Activated CD4-positive, alpha-beta T cell treated with anti-CD3 and anti-CD28 coated beads, Interleukin-10, Interleukin-2, amounts not matched to agents 100 ng/mL and 50 ng/mL, durations not matched to agents 16 hours and 8 hours (primary cell): ENCODE measurements around the gene SH2D1A.
"Not testable (repeated sequence)": the region's sequence is repeated elsewhere in the genome, so short reads cannot be mapped to it uniquely, and the experiment has no call there.

Experiments used
- DNase-seq: peaks from one replicate; pipeline ENCODE4 v3.0.0-alpha.2; 2020

The SH2D1A gene

DNA sequence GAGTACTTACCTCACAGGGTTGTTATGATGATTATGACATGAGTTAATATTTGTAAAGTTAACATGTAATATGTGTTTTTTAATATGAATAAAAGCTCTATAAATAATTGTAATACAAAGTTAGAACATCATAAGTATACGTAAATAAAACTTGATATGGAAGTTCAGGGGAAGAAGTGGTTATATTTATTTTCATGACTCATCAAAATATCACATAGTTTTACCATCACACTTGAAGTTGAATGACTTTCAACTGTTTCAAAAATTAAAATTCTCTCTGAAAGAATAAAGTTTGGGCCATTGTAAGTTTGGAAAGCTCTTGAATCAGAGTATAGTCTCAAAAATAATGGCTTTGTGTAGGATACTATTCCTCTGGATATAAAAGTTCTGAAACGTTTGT, 8.3 kb downstream of the SH2D1A start:
- no peak for DNase-seq

DNA sequence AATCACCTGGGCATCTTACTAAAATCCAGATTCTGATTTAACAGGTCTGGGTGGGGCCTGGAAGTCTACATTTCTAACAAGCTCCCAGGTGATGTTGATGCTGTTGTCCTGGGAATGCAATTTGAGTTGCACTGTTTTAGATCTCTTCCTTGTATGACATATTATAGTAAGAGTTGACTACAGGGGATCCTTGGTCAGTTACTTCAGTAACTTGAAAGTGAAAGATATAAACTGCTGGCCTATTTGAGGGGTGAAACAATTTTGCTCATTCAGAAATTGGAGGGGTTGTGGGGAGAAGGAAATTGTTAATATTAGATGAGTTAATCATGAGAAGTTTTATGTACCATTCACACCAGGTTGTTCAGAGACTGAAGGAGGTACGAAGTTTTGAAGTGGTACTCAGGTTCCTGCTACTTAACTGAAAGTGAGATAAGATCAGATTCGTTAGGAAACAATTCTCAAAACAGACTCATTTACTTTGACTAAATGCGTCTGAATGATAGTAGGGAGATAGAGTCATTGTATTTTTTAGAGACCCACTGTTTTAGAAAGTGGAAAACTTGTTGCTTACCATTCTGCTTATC, 12.5 kb downstream of the SH2D1A start:
- DNase-seq: peak; percentile 66

DNA sequence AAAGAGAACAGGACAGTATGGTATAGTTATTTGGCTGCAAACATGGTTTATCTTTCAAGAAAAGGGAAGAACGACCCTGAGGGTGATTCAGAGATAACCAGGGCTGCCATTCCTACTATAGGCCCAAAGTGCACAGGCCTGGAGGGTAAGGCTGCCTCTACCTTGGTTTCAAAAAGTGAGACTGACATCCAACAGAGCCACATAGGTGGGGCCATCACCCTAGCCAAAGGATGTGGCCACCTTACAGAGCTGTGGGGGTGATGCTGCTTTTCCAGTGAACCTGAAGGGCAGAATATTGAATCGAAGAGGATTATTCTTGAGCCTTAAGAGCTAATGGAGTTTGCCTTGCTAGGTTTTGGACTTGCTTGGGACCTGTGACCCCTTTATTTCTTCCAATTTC, 15.7 kb downstream of the SH2D1A start:
- DNase-seq: peak; percentile 36

DNA sequence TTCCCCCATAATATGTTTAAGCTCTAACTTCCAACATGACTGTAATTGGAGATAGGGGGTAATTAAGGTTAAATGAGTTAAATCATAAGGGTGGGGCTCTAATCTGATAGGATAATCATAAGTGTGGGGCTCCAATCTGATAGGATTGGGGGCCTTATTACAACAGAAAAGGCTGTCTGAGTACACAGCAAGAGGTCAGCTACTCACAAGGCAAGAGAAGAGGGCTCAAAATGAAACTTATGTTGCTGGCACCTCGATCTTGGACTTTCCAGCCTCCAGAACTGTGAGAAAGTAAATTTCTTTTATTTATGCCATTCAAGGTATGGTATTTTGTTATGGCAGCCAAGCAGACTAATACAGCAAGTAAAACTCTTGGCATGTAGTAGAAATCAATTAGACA, 16.4 kb downstream of the SH2D1A start:
- no peak for DNase-seq

DNA sequence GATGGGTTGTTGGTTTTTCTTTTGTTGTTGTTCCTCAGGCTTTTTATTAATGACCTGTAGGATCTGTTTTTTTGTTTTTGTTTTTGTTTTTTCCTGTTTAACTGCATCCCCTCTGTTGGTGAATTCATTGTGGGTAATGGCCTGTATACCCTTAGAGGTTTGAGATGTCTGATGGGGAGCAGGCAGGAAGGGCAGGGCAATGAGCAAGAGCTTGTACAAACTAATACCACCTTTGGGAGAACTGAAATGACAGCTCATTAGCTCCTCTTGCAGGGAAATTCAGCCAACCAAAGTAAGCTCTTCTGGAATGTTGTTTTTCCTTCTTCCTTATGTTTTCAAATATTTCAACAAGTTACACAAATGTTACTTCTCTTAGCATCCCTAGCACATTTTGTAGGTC, 23.4 kb downstream of the SH2D1A start:
- DNase-seq: no peak

DNA sequence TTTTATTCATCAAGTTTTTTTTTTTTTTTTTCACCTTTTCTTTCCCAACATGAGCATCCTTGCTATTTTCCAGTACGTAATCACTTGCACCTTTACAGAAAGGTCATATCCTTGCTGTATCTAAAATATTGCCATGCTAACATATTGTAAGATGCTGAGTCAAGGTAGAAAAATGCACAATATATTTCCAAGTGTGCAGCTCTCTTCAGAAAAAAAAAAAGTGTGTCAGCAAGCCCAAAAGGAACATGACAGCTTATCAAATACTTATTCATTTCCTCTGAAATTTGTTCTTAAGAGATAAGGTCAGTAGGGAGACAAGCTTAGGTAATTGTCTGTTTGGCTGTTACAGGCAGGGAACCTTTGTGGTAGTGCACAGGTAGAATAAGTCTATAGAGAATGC, 27.0 kb downstream of the SH2D1A start:
- no peak for DNase-seq

DNA sequence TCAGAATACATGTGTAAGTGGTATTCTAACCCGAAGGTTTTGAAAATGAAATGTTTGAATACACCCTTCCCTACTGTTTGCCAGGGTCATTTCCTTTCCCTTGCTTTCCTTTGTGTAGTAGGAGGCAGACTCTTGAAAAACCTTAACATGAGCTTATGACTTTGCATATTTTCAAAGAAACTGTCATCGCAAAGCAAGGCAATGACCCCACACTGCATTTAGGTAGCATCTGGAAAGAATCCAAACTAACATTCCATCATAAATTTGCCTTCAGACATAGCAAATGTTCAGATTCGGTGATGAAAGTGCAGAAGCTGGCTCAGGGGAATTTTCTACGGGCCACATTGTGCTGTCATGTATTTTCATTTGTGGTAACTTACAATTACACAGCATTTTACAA, 32.3 kb downstream of the SH2D1A start:
- no peak for DNase-seq

DNA sequence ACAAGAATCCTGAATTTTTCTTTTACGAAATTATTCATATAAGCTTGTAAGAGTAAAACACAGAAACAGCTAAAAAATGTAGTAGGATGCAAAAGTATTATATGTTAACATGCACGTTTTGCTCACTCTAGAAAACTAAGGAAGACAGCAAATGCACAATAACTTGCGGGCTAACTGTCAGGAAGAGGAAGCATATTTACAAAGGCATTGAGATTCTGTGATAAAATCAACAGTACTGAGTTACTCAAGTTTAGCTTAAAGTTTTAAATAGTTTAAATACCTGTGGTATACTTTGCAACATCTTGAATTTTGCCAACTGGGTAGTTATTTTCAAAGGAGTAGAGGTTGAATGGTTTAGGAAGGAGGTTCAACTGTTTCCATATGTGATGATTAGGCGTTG, 37.0 kb downstream of the SH2D1A start:
- no peak for DNase-seq

DNA sequence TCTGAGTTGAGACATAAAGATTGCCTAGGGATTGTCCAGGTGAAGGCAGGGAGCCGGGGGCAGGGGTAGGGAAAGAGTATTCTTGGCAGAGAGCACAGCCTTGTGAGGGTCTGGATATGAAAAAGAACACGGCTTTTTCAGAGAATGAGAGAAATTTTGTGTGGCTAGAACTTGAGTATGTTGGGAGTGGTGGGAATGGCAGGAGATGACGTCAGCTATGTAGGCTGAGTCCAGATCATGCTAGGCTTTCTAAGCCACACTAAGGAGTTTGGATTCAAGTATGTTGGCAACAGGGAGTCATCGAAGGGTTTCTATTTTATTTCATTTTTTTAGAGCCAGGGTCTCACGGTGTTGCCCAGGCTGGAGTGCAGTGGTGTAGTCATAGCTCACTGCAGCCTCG, 40.0 kb downstream of the SH2D1A start:
- no peak for DNase-seq

DNA sequence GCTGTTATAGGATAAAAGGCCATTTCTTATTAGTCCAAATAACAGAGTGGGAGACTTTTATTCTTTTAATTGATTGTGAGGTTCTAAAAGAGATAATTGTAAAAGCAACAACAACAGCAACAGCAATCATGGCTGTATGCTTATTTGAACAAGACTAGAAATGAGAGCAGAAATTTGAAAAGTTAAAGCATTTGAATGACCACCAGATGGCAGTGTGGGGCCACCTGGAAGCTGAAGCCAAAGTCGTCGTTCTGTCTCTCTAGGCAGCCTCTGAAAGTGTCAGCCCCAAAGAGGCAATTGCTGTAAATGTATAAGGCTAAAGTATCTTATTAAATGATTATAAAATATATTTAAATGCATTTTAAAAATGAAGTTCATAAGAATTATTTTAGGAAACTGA, 42.2 kb downstream of the SH2D1A start:
- peak; percentile 74 for DNase-seq

DNA sequence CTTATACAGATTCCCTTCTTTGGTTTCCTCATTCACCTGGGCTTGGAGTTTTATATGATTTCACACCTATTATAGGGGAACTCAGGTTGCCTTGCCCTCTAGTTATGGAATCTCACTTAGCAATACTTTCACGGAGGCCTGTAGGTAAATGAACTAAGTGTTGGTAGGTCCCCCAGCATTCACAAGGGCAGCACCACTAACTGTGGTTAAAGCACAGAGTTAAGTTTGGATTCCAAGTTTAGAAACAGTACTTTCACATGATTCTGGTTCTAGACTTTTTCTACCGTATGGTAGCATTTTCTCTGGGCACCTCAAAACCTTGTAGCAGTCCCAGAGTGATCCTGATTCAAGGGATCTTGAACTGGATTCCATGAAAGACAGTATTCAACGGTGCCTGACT, 46.4 kb downstream of the SH2D1A start:
- no peak for DNase-seq

DNA sequence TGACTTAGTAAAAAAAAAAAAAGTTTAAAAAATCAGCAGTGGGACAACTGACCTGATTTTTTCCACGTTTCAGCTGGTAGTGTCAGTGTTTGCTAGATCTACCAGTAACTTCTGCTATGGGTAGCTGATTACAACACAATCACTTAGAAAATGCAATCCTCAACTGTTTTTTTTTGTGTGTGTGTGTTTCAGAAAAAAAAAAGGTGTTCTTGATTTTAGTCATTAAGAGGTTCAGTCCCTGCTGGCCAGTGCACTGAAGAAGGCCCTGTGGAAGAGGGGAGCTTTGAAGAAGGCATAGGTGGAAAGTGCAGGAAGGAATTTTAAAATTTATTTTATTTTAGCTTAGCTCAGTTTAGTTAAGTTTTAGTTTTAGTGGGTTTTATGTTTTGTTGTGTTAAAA, 46.9 kb downstream of the SH2D1A start:
- DNase-seq: peak; percentile 42

DNA sequence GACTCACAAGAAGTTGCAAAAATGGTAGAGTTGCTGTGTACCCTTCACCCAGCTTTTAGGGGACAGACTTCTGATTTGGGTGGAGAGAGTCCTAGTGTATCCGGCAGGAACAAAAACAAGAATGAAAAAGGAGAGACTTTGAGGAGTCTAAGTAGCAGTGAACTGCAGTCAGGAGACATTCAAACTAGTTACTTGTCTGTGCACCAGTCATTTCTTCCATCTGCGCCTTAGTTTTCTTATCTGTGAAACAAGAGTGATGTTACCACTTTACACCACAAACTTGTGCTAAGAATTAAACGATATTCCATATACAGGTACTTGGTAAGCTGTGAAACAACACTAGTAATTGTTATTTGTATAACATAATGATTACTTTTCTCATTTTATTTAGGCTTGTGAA, 47.3 kb downstream of the SH2D1A start:
- DNase-seq: peak; percentile 34

DNA sequence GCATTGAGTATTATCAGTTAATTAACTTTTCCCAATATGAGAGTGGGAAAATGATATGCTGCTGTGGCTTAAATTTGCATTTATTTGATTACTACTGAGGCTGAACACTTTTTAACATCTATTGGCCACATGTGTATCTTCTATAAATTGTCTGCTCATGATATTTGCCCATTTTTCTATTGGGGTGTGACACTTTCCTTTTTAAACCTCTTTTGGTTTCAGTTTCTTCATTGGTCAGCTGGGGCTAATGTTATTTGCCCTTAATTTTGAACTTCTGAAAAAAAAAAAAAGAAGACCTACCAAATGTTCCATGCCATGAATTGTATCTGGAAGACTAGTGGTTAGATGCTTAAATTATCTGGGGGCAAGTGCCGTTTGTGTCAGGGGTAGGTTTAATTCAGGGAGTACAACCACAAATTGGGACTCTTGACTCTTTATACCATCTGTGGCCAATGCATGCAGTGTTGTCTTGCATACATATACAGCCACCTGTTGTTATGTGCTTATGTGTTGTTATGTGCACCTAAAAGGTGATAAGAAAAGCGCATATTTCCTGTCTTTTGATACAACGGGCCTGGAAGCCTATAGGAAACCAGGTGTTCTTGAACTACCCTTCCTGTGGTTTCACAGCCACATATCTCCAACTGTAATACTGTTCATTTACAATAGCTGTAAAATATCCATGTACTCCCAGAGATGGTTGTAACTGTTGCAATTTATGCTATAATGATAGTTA, 49.0 kb downstream of the SH2D1A start:
- no peak for DNase-seq

DNA sequence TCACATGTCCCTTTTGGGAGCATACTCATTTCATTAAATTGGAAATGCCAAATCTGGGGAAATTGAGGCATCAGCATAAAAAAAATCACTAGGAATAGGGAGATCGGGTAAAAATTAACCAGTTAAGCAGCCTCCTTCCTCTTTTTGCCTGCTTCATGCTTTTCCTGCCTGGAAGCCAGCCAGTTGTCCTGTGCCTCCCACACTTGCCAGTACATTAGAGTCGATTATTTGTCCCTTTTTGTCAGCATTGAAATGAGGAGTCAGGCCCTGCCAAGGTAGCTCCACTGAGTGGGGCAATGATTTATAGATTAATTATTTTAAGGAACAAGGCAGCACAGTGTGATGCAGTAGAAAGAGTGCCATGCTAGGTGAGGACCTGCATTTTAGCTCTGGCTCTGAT, 55.3 kb downstream of the SH2D1A start:
- no peak for DNase-seq

DNA sequence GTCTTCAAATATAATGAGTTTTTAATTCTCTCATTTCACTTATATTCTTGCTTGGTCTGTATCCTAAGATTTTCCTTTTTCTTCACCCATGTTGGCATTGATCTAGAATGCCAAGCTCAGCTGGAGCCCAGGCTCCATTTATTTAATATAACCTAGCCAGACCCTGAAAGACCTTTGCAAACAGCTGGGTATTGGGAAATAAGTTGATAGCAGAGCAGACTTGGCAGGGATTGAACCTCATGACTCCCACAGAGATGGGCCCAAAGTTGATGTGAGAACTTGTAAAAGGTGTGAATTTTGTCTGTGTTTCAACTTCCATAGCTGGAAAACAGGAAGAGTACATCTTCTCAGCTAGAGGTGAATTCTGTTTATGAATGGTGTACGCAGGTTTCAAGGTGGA, 59.5 kb downstream of the SH2D1A start:
- no peak for DNase-seq

DNA sequence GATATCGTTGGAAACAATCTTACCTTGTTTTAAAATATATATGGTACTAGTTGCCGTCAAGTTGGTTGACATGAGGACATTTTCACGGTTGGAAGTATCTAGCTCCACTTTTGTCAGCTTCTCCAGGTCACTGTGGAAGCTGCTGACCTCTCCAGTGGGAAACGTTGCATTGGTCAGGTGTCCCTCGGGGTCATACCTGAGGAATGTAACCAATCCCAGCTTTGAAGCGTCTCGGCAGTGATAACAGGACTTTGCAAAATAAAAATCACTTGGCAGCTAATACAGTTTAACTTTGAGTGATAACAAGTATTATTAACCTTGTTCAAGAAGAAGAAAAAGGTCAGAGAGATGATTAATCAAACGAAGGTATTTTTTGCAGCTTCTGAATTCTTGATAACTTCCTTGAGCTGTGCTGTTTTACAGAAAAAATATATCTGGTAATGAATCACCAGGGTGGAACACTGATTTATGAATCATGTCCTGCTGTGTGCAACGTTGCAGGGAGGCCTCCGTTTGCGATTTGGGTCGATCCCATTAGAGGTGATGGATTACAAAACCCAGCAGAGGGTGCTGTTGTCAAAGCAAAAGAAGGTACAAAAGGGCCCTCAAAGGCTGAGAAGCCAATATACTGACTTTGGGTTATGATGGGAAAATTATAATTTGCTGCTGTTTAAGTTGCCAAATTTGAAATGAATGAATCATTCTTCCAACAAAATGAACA, 60.1 kb downstream of the SH2D1A start:
- DNase-seq: peak; percentile 87

DNA sequence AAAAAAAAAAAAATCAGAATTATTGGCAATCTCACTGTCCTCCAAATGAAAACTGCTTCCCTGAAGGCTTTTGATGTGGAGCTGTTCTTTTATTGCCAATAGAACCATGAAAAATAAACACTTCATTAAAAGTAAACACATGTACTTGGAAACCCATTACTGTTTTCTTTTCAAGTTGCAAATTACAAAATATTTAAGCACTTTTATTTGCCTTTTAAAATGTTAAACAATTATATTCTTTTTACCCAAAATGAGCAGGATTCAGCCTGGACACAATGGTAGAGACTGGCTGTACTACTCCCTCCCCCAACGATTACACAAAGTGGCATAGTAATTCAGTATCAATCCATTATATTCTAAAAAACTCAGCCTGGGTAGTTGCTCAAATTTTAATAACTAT, 60.9 kb downstream of the SH2D1A start:
- no peak for DNase-seq

DNA sequence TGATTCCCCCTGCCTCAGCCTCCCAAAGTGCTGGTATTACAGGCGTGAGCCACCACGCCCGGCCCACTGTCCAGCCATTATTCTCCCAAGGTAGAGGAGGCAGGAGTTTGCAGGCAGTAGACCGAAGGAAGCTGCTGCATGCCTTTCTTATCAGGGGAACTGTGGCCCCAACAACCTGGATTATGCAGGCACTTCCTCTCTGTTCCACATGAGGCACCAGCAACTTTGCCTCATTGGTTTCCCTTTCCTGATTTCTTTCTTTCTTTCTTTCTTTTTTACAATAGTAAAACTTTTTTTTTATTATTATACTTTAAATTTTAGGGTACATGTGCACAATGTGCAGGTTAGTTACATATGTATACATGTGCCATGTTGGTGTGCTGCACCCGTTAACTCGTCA, 62.0 kb downstream of the SH2D1A start:
- DNase-seq: not testable (repeated sequence)

DNA sequence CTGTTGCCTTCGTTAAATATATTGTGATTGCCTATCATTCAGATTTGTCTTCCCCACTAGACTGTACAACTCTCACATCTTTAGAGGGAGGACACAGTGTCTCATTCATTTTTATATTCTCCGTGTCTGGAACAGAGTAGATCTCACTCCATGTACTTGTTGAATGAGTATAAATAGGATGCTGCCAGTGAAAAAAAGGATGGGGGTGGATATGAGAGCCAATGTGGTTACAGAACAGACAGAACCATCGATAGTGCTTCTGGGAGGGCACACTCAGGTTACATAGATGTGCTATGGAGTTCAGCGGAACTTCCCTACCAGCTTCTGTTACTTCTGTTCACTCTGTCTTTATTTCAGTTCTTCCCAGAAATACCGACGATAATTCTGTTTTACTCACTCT, 66.9 kb downstream of the SH2D1A start:
- DNase-seq: no peak

DNA sequence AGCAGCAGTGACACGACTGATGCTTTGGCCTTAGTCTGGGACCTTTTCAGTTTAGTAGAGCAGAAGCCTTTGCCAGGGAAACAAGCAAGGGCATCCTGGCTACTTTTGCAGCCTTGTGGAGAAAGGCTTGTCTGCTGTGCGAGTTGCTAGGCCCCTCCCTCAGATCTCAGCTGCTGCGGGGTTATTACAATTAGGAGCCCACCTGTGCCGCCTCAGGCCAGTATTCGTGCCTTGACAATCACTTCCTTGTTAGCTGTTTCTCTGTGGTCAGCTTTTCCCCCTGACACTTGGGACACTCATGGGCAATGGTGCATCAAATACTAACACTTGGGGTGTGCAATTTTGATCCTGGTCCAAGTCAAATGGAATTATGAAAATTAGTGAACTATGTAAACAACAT, 67.9 kb downstream of the SH2D1A start:
- no peak for DNase-seq

DNA sequence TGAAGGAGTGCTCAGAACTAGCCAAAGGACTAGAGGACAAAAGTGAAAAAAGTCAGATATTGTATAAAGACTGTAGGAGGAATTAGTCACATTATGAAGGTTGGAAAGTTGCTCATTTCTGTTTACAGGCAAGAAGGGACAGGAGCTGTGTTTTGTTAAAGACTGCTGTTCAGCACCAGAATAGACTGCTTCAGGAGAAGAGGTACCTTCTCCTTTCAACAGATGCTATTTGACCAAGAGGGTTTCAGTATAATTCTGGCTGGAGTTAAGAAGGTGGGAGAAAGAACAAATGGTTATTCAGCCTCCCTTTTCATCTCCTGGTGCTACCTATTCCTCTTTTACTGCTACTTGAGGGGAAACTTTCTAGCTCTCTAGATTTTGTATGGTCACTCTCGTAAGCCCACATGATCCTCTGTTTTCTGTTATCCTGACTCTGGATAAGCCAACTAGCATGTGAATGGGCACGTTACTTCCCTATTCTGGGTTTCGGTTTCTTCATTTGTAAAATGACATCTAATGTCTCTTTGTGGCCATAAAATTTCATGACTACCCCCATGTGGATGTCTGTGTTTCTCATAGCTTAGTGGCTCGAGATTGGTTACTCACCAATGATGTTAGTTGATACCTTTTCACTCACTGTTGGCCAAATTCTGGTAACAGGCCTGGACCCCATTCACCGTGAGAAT, 68.9 kb downstream of the SH2D1A start:
- DNase-seq: no peak

DNA sequence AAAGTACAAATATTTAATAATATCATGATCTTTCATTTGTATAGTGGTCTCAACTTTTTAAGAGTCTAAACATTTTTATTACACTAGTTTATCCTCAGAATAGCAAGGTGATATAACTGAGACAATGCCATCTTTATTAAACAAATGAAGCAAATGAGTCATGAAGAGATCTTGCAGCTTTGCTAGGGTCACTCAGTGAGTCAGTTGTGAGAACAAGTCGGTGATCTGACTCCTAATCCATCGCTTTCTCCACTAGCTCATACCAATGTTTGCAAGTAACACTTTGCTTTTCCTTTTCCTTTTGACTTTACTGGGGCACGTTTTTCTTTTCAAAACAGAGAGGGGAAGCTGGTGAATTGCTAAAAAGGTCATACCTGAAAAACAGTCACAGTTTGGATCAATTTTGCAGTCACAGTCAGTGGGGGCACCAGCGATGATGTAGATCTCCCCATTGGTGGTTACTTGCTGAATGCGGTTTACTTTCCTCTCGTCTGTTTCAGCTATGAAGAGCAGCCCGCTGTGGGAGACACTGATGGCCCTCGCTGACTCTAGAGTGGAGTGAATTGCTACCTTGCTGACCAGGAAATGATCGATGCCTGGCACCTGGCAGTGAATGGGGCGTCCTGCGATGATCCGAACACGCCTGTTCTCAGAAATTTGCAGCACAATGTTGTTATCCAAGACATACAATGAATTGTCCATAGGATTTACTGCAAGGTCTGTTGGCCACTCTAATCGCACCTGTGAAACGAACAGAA, 75.7 kb downstream of the SH2D1A start:
- no peak for DNase-seq
